Occipital lobe (tissue), 2 donors: ENCODE measurements around the gene ELP6. TPM values are rescaled to one million over a fixed set of nuclear protein-coding genes. Genes with fewer than 3 reads are reported as not detected.

Experiments
- DNase-seq: peaks from one replicate; lab custom pipeline; 2025; lab: John Stamatoyannopoulos, UW
- total RNA-seq: library from RNA; depleted of rRNA; stranded (reverse); fragments of >200 nt; gene quantifications from one replicate; pipeline ENCODE4 v1.2.3, GENCODE V29; 2014

ELP6 gene, protein sequence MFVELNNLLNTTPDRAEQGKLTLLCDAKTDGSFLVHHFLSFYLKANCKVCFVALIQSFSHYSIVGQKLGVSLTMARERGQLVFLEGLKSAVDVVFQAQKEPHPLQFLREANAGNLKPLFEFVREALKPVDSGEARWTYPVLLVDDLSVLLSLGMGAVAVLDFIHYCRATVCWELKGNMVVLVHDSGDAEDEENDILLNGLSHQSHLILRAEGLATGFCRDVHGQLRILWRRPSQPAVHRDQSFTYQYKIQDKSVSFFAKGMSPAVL
- 23.4 TPM for total RNA-seq

DNA sequence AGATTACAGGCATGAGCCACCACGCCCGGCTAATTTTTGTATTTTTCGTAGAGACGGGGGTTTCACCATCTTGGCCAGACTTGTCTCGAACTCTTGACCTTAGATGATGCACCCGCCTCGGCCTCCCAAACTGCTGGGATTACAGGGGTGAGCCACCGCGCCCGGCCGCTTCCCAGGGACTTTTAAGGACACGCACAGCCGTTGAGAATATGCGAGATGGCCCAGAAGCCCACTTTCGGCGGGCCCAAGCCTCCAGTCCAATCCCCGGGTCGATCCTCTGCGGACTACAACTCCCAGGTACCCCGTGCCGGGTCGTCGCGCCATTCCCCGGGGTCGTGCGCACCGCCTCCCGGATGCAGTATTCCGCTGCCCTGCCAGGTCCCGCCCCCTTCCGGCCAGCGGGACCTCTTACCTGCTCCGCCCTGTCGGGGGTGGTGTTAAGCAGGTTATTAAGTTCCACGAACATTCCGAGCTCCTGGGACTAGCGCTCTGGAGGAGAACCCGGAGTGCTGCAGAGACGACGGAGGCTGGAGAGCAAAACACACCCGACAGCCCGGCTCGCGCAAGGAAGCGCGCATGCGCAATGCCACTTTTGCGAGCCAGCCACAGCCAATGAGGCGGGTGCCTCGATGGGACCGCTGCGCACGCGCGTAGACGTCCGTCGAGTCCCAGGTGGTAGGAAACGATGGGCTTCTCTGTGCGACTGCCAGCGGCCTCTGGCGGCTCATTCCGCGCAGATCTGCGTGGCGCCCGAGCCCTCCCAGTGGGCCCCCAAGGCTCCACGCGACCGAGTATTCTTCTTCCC is at the start of gene ELP6:
Gene ELP6, minus strand, starts transcription at position 588 of the 805 bp plus-strand sequence. Its CDS starts 122 bp downstream, at position 466.
- DNase-seq, result peak; percentile 91

DNA sequence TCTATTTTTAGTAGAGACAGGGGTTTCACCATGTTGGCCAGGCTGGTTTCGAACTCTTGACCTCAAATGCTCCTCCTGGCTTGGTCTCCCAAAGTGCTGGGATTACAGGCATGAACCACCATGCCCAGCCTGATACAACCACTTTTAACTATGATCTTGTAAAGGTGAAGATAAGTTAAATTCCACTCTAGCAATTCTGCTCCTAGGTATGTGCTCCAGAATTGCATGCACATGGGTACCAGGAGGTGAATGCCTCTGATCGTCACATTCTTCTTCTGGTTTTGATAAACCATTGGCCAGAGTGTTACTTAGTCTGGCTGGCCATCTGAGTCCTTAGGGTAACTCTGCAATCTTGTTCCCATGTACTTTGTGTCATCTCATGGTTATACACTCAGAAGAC is 42.8 kb upstream of the ELP6 start:
- DNase-seq, result no peak

DNA sequence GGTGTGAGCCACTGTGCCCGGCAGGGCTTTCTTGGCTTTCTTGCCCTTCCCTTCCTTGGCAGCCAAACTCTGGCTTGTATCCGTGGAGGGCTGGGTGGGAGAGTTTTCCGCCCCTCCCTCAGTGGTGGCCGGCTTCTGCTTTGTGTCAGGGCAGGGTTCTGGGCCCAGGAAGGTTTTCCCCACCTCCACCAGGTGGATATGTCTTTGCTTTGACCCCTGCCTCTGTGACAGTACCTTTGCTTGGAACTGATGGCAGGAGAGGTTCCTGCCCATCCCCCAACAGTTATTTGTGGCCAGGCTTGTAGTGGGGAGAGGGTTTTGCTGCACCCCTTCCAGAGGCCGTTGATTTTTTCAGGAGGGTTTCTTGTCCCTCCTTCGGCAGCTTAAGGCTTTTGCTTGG is 40.8 kb upstream of the ELP6 start:
- DNase-seq, result no peak

DNA sequence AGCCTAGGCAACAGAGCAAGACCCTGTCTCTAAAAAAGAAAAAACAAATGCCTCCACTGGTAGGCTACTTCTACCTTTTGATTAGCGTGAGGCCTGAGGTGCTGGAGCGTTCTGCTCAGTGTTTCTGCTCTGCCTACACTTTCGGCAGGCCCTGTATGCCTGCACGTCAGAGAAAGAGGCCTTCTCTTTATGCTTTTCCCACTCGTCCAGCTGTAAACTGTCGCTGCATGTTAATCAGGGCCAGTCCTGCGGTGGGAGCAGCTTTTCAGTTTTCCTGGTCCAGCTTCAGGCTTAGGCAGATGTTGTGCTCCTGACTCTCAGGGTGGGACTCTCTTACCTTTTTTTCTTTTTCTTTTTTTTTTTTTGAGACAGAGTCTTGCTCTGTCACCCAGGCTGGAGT is 39.9 kb upstream of the ELP6 start:
- DNase-seq, result no peak

DNA sequence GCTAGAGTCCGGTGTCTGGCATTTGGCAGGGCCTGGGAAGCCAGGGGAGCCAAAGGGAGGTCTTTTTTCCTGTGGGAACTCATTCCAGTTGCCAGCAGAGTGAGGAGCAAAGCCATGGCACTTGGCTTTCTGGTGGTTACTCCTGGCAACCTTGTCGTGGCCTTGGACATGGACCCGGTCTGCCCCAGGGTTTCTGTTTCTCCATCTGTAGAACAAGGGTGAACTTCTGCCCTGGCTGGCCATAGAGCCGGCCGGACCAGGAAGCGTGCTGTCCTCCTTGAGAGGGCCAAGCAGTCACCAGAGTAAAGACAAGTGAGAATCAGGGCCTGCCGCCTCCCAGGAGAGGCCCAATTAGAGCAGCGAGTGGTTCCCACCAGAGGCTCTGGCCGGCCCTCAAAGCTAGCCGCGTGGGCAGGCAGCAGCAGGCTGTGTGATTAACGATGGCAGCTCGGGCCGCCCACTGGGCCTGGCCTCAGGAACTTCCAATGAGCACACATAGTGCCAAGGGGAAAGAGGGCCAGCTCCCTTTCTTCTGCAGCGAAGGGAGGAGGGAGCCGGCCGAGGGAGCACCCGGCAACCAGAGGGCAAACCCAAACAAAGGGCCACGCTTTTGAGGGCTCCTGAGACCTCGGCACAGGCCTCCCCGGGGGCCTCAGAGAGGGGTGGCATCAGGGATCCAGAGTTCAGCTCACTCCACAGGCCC is 29.1 kb upstream of the ELP6 start:
- peak; percentile 7 for DNase-seq

DNA sequence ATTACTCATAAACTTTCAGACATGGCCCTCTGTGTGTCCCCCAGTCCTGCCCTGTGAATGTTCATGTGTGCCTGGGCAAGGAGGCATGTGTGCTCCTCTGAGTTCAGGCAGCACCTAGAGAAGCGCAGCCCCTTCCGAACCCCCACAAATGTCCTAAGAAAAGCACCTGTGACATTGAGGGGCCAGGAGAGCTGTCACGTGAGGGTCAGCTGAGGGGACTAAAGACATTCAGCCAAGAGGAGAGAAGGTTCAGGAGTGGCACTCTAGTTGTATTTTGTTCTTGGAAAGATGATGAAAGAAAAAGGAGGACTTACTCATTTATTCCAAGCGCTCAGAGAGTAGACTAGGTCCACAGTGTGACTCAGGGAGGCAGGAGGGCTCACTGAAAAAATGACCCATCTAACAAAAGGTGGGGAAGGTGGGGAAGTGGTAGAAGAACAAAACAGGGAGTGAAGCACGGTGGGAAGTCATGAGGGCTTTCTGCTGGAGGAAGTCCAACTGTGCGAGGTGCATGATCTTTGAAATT is 28.1 kb upstream of the ELP6 start:
- DNase-seq, result no peak

DNA sequence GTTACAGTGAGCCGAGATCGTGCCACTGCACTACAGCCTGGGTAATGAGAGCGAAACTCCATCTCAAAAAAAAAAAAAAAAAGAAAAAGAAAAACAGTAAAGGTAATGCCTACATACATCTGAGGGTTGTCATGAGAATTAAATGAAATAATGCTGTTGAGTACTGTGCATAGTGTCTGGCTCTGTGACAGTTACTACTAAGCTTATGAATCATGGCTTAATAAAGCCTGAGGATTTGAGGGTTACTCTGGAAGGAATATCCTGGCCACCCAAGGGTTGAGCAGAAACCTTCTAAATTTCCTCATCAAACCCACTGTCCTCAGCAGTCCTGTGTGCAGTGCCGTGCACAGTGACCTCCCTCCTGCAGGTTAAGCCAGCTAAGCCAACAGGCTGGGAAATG is 26.8 kb upstream of the ELP6 start:
- no peak for DNase-seq

DNA sequence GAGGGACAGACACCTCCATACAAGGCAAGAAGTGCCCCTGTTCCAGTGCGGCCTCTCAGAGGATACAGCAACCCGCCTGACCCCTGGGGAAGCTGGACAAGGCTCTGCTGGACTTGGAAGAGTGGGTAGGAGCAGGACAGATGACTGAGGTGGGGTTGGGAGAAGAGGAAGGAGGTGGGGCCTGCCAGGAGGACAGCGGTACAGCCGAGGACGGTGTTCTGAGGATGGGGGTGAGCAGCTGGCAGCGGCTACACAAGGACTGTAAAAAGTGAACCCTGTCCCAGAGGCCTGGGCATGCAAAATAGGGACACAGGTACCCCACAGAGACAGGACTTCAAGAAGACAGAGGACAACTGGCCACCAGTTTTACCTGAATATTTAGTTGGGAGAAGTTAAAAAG is 23.5 kb upstream of the ELP6 start:
- DNase-seq, result no peak

DNA sequence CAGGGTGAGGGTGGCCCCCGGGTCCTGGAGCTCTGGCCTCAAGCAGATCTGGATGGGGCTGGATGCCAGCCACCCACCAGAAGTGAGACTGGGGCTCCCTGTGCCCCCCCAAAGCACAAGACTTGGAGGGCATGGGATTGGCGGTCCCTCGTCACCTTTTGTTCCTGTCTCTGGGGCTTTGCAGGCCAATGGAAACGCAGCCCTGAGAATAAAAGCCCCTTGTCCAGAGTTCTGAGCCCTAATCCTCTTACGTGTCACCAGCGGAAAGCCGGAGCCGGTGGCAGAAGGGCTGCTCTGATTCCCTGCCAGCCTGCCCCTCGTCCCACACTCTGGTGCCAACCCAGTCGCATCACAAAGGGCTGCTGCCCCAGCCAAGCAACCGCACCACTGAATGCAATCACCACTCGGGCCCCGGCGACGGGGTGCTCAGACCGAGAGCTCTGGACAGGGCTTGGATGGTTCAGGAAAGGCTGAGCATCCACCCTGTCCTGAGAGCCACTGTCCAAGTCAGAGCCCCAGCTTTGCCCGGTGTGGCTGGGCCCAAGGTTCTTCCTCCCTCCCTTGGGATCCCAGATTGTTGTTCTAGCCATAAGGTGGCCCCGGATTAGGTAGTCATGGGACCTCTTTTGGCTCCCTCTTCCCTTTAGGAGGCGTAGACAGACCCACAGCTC is 22.8 kb upstream of the ELP6 start:
- DNase-seq, result no peak

DNA sequence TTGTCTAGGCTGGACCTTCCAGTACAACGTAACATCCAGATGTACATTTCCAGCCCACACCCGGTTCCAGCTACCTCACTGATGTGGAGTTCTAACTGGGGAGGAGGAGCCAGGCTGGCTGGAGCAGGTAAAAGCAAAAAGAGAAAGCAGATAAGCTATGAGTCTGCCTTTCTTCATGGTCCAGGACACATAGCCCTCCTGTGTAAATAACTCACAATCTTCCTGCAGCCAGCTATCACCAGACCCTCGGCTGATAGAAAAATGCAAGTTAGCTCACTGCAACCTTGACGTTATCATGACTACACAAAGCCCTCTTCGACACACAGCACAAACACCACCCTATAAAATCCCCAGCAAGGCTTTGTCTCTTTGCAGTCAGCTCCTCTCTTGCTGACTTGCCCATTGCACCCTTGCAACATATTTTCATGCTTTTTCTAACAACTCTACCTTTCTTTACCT is 20.5 kb upstream of the ELP6 start:
- DNase-seq, result no peak

DNA sequence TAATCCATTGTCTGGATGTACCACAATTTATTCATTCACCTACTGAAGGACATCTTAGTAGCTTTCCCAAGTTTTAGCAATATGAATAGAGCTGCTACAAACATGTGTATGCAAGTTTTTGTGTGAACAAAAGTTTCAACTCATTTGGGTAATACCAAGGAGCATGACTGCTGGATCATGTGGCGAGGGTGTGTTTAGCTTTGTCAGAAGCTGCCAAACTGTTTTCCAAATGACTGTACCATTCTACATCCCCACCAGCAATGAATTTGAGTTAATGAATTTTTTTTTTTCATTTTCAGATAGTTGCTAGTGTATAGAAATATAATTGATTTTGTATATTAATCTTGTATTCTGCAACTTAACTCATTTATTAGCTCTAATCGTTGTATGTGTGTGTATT is 20.0 kb upstream of the ELP6 start:
- DNase-seq, result no peak

DNA sequence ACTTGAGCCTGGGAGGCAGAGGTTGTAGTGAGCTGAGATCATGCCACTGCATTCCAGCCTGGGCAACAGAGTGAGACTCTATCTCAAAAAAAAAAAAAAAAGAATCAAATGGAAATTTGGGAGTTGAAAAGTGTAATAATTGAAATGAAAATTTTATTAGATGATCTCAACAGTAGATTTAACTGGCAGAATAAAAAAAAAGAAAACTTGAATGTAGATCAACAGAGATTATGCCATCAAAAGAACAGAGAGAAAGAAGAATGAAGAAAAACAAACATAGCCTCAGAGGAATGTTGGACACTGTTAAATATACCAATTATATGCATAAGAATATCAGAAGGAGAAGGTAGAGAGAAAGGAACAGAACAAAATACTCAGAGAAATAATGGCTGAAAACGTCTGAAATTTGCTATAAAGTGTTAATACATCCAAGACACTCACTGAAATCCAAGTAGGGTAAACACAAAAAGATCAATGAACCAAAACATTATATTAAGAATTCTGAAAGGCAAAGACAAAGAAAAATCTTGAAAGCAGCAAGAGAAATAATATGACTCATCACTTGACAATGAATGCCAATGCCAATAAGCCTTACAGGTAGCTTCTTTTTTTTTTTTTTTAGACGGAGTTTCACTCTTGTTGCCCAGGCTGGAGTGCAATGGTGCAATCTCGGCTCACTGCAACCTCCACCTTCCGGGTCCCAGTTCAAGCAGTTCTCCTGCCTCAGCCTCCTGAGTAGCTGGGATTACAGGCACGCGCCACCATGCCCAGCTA is 14.6 kb upstream of the ELP6 start:
- no peak for DNase-seq

DNA sequence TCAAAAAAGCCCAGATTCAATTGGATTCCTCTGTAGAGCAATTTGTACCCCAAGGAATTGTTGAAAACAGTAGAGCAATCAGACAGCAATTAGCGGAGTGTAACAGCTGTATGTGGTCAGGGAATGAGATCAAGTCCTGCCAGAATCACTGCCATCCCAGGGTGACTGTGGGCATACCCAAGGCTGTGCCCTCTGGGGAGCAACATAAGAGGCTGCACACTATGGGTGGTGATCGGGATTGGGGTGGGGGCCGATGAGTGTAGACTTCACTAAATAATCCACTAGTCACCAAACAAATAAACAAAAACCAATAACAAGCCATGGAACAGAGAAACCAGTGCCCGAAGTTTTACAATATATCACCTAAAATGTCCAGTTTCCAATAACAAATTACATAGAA is 12.1 kb upstream of the ELP6 start:
- DNase-seq, result no peak

DNA sequence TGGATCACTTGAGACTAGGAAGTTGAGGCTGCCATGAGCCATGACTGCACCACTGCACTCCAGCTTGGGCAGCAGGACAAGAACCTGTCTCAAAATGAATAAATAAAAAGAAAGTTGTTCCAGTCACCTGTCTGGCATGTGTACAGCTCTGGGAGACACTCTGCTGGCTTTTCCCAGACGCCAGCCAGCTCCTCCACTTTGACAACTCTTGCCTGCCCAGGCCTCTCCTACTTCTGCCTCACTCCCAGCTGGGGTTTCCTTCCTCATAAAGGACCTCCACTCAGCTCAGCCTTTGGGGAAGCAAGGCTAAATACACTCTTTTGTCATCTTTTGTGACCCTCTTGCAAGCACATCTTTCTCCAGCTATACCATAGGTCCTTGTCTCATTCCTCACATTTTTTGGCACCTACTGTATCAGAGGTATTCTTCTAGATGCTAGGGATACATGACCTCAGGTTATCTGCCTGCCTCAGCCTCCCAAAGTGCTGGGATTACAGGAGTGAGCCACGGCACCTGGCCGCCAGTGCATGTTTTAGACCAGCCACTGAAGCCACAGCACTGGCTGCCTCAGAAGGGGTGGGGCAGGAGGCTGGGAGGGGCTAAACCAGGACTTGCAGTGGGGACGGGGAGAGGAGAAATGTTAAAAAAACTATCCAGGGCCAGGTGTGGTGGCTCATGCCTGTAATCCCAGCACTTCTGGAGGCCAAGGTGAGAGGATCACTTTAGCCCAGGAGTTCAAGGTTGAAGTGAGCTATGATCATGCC is 10.0 kb upstream of the ELP6 start:
- no peak for DNase-seq

DNA sequence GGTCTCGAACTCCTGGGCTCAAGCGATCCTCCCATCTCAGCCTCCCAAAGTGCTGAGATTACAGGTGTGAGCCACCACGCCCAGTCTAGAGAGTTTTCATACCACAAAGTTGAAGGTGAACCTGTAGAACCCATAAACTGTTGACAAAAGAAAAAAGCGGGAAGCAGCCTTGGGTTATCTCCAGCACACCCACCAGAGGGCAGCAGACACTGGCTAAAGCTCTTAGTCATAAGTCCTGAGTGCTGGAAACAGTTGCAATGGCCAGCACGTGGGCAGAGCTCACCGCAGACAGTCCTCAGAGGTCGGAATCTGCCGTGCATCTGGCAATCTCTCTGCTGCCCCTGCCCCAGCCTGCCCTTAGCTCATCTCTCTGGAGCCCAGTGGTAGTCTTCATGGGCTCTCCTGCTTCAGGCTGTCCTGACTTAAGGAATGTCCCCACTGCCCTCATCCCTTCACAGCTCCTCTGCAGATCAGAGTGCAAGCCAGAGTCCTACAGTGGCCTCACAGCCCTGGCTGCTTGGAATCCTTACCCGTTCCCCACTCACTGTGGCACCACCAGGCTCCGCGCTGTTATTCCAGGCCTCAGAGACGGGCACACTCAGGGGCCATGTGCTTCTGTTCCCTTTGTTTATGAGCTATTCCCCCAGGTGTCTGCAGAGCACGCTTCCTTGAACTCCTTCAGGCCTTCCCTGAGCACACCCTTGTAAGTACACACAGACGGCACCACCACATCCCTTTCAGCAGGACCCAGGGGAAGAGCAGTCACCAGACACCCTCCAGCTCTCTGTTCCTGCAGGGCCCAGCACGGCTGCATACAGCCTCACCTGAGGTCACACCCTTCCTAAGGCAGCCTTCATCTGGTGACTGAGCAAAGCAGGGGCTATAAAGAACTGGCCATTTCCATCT is 8.8 kb upstream of the ELP6 start:
- DNase-seq, result peak; percentile 55

DNA sequence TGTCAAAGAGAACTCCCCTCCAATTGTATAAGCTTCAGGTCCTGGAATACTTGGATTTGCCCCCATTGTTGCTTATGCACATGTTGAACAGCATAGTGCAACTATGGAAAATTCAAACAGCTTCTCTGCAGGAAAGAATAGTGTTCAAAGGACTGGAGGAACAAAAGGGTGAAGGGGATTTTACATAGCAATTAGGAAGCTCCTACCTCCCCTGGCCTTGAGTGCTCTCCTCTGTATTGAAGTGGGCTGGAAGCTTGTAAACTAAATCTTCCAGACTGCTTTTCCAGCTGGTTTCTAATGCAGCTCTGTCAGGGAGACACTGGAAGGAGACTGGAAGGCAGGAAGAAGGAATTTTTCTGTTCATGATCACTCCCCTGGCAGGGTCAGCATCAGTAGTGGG is 7.2 kb upstream of the ELP6 start:
- DNase-seq, result no peak

DNA sequence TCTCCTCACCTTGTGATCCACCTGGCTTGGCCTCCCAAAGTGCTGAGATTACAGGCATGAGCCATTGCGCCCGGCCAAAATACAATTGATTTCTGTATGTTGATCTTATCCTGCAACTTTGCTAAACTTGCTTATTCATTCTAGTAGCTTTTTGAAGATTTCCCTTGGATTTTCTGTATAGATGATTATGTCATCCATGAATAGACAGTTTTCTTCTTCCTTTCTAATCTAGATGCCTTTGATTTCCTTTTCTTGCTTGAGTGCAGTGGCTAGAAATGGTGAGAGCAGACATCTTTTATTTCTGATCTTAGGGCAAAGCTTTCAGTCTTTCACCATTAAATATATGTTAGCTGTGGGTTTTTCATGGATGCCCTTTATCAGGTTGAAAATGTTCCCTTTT is 4.4 kb upstream of the ELP6 start:
- DNase-seq, result no peak

DNA sequence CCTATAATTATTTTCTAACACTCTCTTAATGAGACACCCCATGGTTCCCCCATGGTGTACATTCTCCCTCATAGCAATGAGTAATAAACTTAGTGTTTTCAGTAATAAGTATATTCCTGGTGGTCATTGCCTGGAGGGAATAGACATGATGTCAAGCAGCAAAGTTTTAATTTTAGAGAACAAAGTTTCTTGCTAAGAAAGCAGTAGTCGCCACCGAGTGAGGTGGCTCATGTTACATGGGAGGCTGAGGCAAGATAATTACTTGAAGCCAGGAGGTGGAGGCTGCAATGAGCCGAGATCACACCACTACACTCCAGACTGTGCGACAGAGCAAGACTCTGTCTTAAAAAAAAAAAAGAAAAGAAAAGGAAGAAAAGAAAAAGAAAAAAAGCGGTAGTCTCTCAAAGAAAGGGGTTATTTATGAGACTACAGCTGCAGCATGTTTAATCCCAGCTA is 2.4 kb upstream of the ELP6 start:
- DNase-seq, result no peak

DNA sequence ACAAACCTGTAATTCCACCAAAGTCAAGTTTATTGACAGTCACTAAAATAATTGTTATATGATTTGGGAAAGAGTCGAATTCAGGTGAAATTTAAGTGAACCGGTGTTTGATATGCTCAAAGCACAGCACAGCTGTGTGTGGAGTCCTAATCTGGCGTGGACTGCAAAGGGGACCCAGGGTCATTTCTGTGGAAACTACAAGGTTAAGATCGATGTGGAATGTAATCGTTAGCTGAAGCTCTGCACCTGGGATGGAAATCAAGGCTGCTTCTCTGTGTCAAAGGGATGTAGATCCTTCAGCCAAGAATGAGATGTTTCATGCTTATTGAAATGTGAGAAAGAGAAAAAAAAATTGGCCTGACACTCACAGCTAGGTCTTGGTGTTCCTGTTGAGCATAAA is 1.6 kb upstream of the ELP6 start:
- no peak for DNase-seq
